HEK293T (cell line): ENCODE measurements around the gene SLC26A1.

Source experiments
- CTCF ChIA-PET: fragments of 350-600 bp; formaldehyde crosslinking; extraction: SDS; loops from one replicate; lab custom pipeline; 2021; ENCODE audit warnings: antibody characterized with exemption, inconsistent platforms; lab: Yijun Ruan, JAX
- POLR2A ChIA-PET: fragments of 350-600 bp; formaldehyde crosslinking; extraction: SDS; loops from one replicate; lab custom pipeline; 2020; ENCODE audit warnings: antibody characterized with exemption, inconsistent platforms; lab: Yijun Ruan, JAX
- DNase-seq: peaks from one replicate; pipeline ENCODE4 v3.0.0; 2012; ENCODE audit warnings: mixed read lengths; ENCODE audit errors: extremely low spot score
- ARNT ChIP-seq: fragments of 450-650 bp; IDR thresholded peaks from 2 replicates; pipeline ENCODE4 v1.6.1; 2017; ENCODE audit warnings: mild to moderate bottlenecking
- BHLHE40 ChIP-seq: fragments of 450-650 bp; IDR thresholded peaks from 2 replicates; pipeline ENCODE4 v1.6.1; 2016; ENCODE audit warnings: mild to moderate bottlenecking, moderate library complexity, borderline replicate concordance
- CTBP1 ChIP-seq: fragments of 450-650 bp; IDR thresholded peaks from 2 replicates; pipeline ENCODE4 v1.6.1; 2016; ENCODE audit warnings: borderline replicate concordance
- ELF4 ChIP-seq: fragments of 450-650 bp; IDR thresholded peaks from 2 replicates; pipeline ENCODE4 v1.6.1; 2017; ENCODE audit warnings: antibody characterized with exemption
- FOXA1 ChIP-seq: fragments of 450-650 bp; IDR thresholded peaks from 2 replicates; pipeline ENCODE4 v1.6.1; 2016; ENCODE audit warnings: mild to moderate bottlenecking
- FOXK2 ChIP-seq: fragments of 450-650 bp; IDR thresholded peaks from 2 replicates; pipeline ENCODE4 v1.6.1; 2016; ENCODE audit warnings: mild to moderate bottlenecking
- FOXM1 ChIP-seq: fragments of 450-650 bp; IDR thresholded peaks from 2 replicates; pipeline ENCODE4 v1.6.1; 2017; ENCODE audit warnings: mild to moderate bottlenecking, borderline replicate concordance
- HDGF ChIP-seq: fragments of 450-650 bp; IDR thresholded peaks from 2 replicates; pipeline ENCODE4 v1.6.1; 2017; ENCODE audit warnings: antibody characterized with exemption, borderline replicate concordance
- L3MBTL2 ChIP-seq: fragments of 450-650 bp; conservative IDR thresholded peaks from 2 replicates; pipeline ENCODE4 v1.6.1; 2016; ENCODE audit warnings: mild to moderate bottlenecking
- LEF1 ChIP-seq: fragments of 450-650 bp; IDR thresholded peaks from 2 replicates; pipeline ENCODE4 v1.6.1; 2017; ENCODE audit warnings: mild to moderate bottlenecking, borderline replicate concordance
- NFRKB ChIP-seq: fragments of 450-650 bp; IDR thresholded peaks from 2 replicates; pipeline ENCODE4 v1.6.1; 2016; ENCODE audit warnings: mild to moderate bottlenecking, moderate library complexity
- PKNOX1 ChIP-seq: fragments of 450-650 bp; IDR thresholded peaks from 2 replicates; pipeline ENCODE4 v1.6.1; 2016
- SP1 ChIP-seq: fragments of 450-650 bp; IDR thresholded peaks from 2 replicates; pipeline ENCODE4 v1.6.1; 2017
- SUZ12 ChIP-seq: fragments of 450-650 bp; IDR thresholded peaks from 2 replicates; pipeline ENCODE4 v1.6.1; 2016; ENCODE audit warnings: mild to moderate bottlenecking
- TARDBP ChIP-seq: fragments of 450-650 bp; IDR thresholded peaks from 2 replicates; pipeline ENCODE4 v1.6.1; 2016
- ZNF384 ChIP-seq: fragments of 450-650 bp; IDR thresholded peaks from 2 replicates; pipeline ENCODE4 v1.6.1; 2016

The SLC26A1 gene

DNA sequence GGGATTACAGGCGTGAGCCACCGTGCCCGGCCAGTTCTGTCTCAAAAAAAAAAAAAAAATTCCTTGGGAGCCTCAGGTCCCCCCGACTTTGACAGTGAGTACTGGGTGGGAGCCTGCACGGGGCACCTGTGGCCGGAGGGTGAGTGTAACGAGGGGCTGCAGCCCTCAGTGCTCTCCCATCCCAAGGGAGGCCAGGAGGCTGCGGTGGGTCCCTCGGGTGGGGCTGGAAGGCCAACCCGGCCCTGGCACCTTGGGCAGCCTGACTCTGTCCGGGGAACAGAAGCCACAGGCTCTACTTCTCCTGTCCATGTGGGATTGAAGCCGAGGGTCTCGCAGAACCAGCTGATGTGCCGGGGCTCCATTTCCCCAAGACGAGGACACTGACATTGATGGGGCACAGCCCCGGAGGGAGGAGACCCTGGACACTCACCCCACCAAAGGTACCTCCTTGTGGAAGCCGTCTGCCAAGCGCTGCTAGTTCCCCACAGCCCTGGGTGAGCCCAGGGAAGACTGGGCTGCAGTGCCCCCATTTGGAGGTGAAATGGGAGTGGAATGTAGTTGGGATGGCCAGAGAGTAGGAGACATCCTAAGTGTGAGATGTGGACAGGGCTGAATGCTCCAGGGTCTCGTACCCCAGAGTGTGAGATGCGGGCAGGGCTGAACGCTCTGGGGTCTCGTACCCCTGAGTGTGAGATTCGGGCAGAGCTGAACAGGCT lies 2.3 kb upstream of the SLC26A1 start:
- ChIA-PET CTCF (no interaction called here), POLR2A (no interaction called here)
- DNase-seq, result no peak
- TF ChIP-seq ARNT, result no peak
- no peak for TF ChIP-seq HDGF
- no peak for TF ChIP-seq SUZ12
- TF ChIP-seq TARDBP, result no peak
- no peak for TF ChIP-seq FOXM1
- no peak for TF ChIP-seq LEF1
- no peak for TF ChIP-seq FOXK2
- no peak for TF ChIP-seq FOXA1
- TF ChIP-seq ZNF384, result no peak
- no peak for TF ChIP-seq ELF4
- TF ChIP-seq SP1, result no peak
- TF ChIP-seq BHLHE40, result no peak
- no peak for TF ChIP-seq PKNOX1
- TF ChIP-seq NFRKB, result no peak

GRCh38 chr4:992297-993110 lies 700 bp downstream of the SLC26A1 start:
- TF ChIP-seq LEF1 (no peak), FOXK2 (no peak), CTBP1 (no peak), ARNT (no peak), ZNF384 (no peak), FOXM1 (no peak), TARDBP (no peak), L3MBTL2 (no peak)
- DNase-seq, result no peak
- CTCF ChIA-PET, result no interaction called here
- POLR2A ChIA-PET, result no interaction called here

- TF ChIP-seq NFRKB (no peak), FOXK2 (no peak), ZNF384 (no peak), FOXM1 (no peak), ELF4 (no peak), SUZ12 (no peak), PKNOX1 (no peak), TARDBP (no peak)
- CTCF ChIA-PET, result no interaction called here
- POLR2A ChIA-PET, result no interaction called here
- DNase-seq, result no peak
Measured at GRCh38 chr4:991451-992296, 1.5 kb downstream of the SLC26A1 start.

DNA sequence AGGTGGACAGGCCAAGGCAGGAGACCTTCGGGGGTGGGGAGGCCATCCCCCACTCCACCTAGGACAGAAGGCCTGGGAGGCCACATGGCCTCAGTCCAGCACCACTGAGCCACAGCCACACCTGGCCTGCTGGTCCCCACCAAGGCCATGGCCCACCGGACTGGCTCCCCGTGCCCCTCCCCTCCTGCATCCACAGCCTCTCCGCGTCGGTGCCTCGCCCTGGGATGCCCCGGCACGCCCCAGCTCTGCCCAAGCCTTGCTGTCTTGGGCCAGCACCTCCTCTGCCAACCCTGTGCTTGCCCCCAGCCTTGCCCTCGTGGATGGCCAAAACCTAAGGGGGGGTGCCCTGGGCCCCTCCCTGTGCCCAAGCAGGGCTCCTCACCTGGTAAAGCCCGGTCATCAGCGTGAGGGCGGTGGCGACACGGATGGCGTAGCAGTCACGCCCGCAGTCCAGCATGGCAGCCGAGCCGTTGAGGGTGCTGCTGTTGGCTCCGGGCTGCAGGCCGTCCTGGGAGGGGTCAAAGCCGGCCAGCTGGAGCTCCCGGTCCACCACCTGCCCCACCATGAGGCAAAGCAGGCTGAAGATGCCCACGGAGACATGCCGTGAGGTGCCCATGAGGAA lies 2.3 kb downstream of the SLC26A1 start:
- ChIA-PET CTCF (interaction anchor here (0.6 kb wide), 1 partner anchor 59 kb away, joined by 3 read pairs; no protein-coding TSS in a partner anchor), POLR2A (no interaction called here)
- TF ChIP-seq FOXK2 (no peak), NFRKB (no peak)
- DNase-seq, result no peak

GRCh38 chr4:989722-990471 lies 3.3 kb downstream of the SLC26A1 start:
- no peak for TF ChIP-seq SUZ12
- TF ChIP-seq FOXM1, result no peak
- TF ChIP-seq PKNOX1, result no peak
- TF ChIP-seq ELF4, result no peak
- TF ChIP-seq ARNT, result no peak
- no peak for TF ChIP-seq FOXA1
- POLR2A ChIA-PET, result no interaction called here
- CTCF ChIA-PET, result interaction anchor here (0.6 kb wide), 1 partner anchor 60 kb away, joined by 3 read pairs; no protein-coding TSS in a partner anchor
- DNase-seq, result no peak
